Hematopoietic multipotent progenitor cell treated with erythropoietin and hydrocortisone succinate and interleukin-3 and kit ligand, for 6 days (in vitro differentiated cells): ENCODE measurements around the gene TNKS2.
"Not testable (repeated sequence)": the region's sequence is repeated elsewhere in the genome, so short reads cannot be mapped to it uniquely, and the experiment has no call there.

Source experiments
- DNase-seq: peaks from one replicate; pipeline ENCODE4 v3.0.0-alpha.2; 2015

TNKS2 gene

GRCh38 chr10:91879515-91880170 is 81.4 kb downstream of the TNKS2 start:
- DNase-seq, result no peak

DNA sequence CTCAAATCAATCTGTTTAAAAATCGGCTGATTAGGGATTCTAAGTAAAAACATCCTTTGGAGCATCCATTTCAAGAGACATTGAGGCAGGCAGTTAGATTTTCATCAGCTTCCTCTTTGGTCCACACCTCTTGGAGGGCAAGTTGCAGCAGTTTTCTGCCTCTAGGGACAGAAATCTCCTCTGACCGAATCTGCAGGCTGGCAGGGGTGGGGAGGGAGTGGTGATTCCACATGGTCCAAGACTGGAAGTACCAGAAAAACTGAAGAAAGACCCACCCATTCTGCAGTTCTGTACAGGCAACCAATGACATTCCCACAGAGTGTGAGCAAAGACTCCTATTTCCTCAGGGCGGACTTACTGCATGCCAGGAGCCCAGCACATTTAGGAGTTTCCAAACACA is 82.1 kb downstream of the TNKS2 start:
- DNase-seq, result no peak

GRCh38 chr10:91883549-91884444 is 85.6 kb downstream of the TNKS2 start:
- no peak for DNase-seq

DNA sequence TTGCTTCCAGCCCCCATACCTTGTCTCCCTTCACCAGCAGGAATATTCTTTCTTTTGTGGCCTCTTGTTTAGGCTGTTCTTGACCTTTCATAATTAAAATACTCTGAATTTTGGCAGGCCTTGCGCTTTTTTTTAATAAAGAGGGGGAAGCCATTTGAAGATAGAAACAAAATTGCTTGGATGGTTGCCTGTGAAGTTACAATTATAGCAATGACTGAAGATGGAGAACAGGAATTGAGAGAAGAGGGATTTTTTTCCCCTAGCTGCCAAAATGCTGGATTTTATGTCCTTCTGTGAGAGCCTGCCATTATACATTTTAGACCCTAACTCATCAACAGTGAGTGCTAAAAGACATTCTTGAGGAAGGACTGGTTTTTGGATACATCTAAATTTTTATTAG is 86.3 kb downstream of the TNKS2 start:
- no peak for DNase-seq

- no peak for DNase-seq
Observed at GRCh38 chr10:91885362-91886079, 87.3 kb downstream of the TNKS2 start.

DNA sequence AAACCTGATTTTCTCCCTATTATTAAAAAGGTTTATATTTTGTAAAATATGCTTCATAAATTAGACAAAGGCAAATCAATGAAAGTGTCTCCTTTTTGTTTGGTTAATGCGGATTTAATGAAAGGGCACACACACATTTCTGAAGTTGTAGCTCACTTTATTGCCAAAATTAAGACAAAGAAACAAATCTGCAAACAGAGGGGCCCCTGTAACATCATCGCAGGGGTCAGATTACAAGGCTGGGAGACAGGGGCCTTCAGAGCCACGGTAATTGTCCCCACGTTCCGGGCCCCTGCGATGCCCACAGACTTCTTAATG is 88.7 kb downstream of the TNKS2 start:
- no peak for DNase-seq

GRCh38 chr10:91887272-91888076 is 89.2 kb downstream of the TNKS2 start:
- DNase-seq, result peak; percentile 36

GRCh38 chr10:91891125-91892001 is 93.1 kb downstream of the TNKS2 start:
- DNase-seq, result no peak

DNA sequence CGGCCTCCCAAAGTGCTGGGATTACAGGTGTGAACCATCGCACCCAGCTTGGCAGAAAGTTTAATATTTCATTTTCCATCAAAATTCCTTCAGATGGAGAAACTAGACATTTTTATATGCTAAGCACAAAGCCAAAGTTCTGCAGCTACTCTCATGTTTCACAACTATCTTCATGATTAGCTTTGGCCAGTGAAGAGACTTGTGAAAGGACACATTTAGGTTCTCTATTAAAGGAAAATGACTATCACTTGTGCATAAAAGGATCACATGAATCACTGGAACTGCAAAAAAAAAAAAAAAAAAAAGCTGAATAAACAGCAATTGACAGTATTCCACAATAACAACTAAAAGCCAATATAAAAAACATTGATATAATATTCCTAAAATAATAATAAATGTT is 94.8 kb downstream of the TNKS2 start:
- DNase-seq, result no peak

- not testable (repeated sequence) for DNase-seq
Observed at GRCh38 chr10:91894261-91894685, 96.0 kb downstream of the TNKS2 start.

- DNase-seq, result no peak
Observed at GRCh38 chr10:91896212-91896756, 98.1 kb downstream of the TNKS2 start.

DNA sequence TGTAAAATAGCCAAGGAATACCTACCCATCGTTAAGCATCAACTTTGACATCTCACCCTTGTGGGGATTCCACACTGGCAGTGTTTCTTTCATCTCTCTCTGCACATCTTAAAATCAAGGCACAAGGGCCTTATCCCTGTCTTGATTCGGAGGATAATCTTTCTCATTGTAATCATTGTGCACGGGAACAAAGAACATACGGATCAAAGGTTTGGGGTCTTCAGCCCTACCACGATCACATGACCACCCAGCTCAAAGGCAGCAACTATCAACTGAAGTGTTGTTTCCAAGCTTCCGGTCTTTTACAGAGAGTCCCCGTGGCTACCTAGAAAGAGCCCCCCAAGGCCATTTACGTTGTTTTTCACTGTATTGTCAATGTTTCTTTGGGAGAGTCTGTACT is 99.2 kb downstream of the TNKS2 start:
- DNase-seq, result no peak

DNA sequence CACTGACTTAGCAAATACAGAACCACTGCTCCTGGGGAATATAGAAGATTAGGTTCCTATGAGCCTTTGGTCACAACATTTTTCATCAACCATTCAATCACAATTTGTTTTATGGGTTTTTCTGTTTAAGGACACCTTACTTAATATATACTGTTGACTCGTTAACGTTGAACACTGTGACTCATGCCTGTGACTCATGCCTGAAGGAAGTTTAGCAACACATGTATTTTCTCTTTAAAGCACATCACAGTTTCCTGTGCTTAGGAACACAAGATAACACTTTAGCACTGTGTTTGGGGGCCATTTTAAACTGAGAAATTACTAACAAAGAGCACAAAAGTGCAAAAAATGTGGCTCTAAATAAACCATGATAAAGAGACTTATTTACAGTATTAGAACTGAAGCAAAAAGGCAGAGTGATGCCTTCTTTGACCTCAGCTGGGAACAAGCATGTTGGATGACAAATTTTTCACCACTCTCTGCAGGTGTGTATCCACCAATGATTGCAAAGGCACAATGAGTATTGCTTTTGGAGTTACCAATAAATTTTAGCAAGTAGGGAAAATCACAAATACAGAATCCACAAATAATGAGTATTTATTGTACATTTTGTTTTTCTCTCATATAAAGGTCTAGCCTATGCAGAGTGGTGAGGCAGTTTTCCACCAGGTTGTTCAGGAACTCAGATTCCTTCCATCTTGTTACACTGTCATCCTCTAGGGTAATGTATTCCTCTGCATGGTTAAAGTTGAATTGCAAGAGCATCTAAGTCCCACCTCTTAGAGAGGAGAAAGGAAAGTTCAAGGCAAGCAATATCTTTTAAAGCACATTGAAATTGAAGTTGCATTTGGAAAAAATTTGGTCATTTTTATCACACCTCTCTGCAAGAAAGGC is 103.8 kb downstream of the TNKS2 start:
- DNase-seq, result peak; percentile 79

- DNase-seq, result no peak
Observed at GRCh38 chr10:91907033-91907594, 108.9 kb downstream of the TNKS2 start.

GRCh38 chr10:91907914-91908336 is 109.7 kb downstream of the TNKS2 start:
- DNase-seq, result peak; percentile 58

- DNase-seq, result peak; percentile 90
Observed at GRCh38 chr10:91908337-91909116, 110.3 kb downstream of the TNKS2 start.

DNA sequence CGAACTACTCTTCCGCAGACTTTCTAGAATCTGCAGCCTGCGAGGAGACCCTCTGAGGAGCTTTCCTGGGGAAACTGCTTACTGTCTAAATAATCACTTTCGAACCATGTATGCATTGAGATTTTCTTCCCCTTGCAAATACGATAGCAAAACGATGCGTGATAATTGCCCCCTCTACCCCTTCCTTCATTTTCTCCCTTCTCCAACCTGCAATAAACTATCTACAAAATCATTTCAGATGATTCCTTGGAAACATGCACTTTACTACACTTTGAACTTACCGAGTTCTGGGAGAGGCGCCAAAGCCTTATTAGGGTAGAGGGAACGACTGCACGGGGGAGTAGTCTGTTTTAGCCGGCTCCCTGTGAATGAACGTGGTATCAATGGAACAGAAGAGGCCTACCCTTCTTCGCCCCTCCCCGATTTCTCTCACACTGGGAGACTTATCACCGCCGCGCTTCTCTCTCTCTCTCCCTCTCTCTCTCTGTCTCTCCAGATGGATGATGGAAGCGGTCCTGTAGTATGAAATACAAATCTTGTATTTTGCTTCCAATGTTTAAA is 111.0 kb downstream of the TNKS2 start, which contains the start of gene FGFBP3:
Gene FGFBP3, minus strand, starts transcription at position 370 of the 561 bp plus-strand sequence. CDS start 517 bp downstream, outside the sequence.
- DNase-seq, result peak; percentile 91

DNA sequence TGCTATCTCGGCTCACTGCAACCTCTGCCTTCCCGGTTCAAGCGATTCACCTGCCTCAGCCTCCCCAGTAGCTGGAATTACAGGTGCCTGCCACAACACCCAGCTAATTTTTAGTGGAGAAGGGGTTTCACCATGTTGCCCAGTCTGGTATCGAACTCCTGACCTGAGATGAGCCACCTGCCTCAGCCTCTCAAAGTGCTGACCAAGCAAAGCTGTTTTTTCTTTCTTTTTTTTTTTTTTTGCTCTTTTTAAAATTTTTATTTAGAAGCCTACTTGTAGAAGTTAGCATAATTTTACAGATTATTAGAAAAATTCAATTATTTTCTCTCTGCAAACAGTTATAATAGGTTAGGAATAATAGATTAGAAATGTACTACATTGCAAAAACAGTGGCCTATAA is 112.2 kb downstream of the TNKS2 start:
- DNase-seq, result no peak
